SJSA1 (cell line): ENCODE results near the gene DMKN. TPM values are rescaled to one million over a fixed set of nuclear protein-coding genes. Genes with fewer than 3 reads are reported as not detected.

ENCODE experiments used
- DNase-seq, 2 experiments: peaks; one replicate each; pipeline ENCODE4 v3.0.0-alpha.2; 2015 to 2020; ENCODE audit warnings: low spot score in 2 of 2, low read depth in 1 of 2
- H3K27ac ChIP-seq: fragments of 250-450 bp; sonication (Bioruptor Pico); 2 replicates; pipeline ENCODE4 v1.5.1; 2020; ENCODE audit warnings: mild to moderate bottlenecking, moderate library complexity
- H3K27me3 ChIP-seq: fragments of 250-450 bp; sonication (Bioruptor Pico); replicated peaks from 2 replicates; pipeline ENCODE4 v1.5.1; 2020; ENCODE audit warnings: mild to moderate bottlenecking, moderate library complexity
- H3K36me3 ChIP-seq: fragments of 250-450 bp; sonication (Bioruptor Pico); 2 replicates; pipeline ENCODE4 v1.5.1; 2020; ENCODE audit warnings: mild to moderate bottlenecking
- H3K4me1 ChIP-seq: fragments of 250-450 bp; sonication (Bioruptor Pico); replicated peaks from 2 replicates; pipeline ENCODE4 v1.6.1; 2021; ENCODE audit warnings: mild to moderate bottlenecking
- H3K4me3 ChIP-seq: fragments of 250-450 bp; sonication (Bioruptor Pico); 2 replicates; pipeline ENCODE4 v1.5.1; 2020; ENCODE audit warnings: mild to moderate bottlenecking
- H3K9me3 ChIP-seq: fragments of 250-450 bp; sonication (Bioruptor Pico); replicated peaks from 2 replicates; pipeline ENCODE4 v1.5.1; 2020; ENCODE audit warnings: mild to moderate bottlenecking
- total RNA-seq: library from RNA; depleted of rRNA; stranded (reverse); fragments of >200 nt; shearing (Covaris generic); gene quantifications from 2 replicates; pipeline ENCODE4 v1.2.3, GENCODE V29; 2014; rRNA removed

Gene DMKN
- total RNA-seq, 1 experiment from 2014 or later = not detected

GRCh38 chr19:35447606-35448469 is 65.6 kb downstream of the DMKN start, which contains the start of gene FFAR2:
TSS of gene FFAR2 (plus strand) at chr19:35448257. CDS start at chr19:35449715, 1,458 bp downstream.
- no peak within 1 kb of the TSS for H3K4me3 ChIP-seq
- no peaks in the 10 kb centered on the region for H3K9me3 ChIP-seq
- peaks cover 11% of the 10 kb centered on the region for H3K27me3 ChIP-seq
- H3K4me1 ChIP-seq = no peaks in the 10 kb centered on the region
- no peak for DNase-seq
- H3K36me3 ChIP-seq = no peaks in the 10 kb centered on the region
- no peak within 1 kb of the TSS for H3K27ac ChIP-seq

Other genes with a start within 250 kb of the DMKN start
- gene USF2, start 244.7 kb downstream of the DMKN start, total RNA-seq = 42.9 and 60.3 TPM in 2 replicates
- gene HAMP, start 231.1 kb downstream of the DMKN start, total RNA-seq = not detected in 2 replicates
- gene MAG, start 221.5 kb downstream of the DMKN start, total RNA-seq = 0.50 TPM in 1 of 2 replicates, not detected in the other
- 0.03 and 0.21 TPM in 2 replicates for gene CD22, start 184.5 kb downstream of the DMKN start, total RNA-seq
- not detected in 2 replicates for gene FFAR1, start 165.7 kb downstream of the DMKN start, total RNA-seq
- gene FFAR3, start 155.2 kb downstream of the DMKN start, total RNA-seq = not detected in 2 replicates
- not detected in 2 replicates for gene GPR42, start 142.6 kb downstream of the DMKN start, total RNA-seq
- not detected in 2 replicates for gene FFAR2, start 65.4 kb downstream of the DMKN start, total RNA-seq
- gene KRTDAP, start 23.2 kb downstream of the DMKN start, total RNA-seq = not detected in 2 replicates
- not detected in 2 replicates for gene SBSN, start 14.7 kb upstream of the DMKN start, total RNA-seq
- gene GAPDHS, start 19.8 kb upstream of the DMKN start, total RNA-seq = not detected in 2 replicates
- gene TMEM147, start 32.0 kb upstream of the DMKN start, total RNA-seq = 79.8 and 83.5 TPM in 2 replicates
- gene ATP4A, start 50.0 kb upstream of the DMKN start, total RNA-seq = not detected in 2 replicates
- gene PMIS2, start 72.5 kb upstream of the DMKN start, total RNA-seq = not detected in 2 replicates
- 10.2 and 15.2 TPM in 2 replicates for gene HAUS5, start 99.1 kb upstream of the DMKN start, total RNA-seq
- gene RBM42, start 115.4 kb upstream of the DMKN start, total RNA-seq = 106 and 151 TPM in 2 replicates
- gene ETV2, start 128.1 kb upstream of the DMKN start, total RNA-seq = 0.82 and 9.0 TPM in 2 replicates
- 364 and 463 TPM in 2 replicates for gene COX6B1, start 134.7 kb upstream of the DMKN start, total RNA-seq
- not detected in 2 replicates for gene UPK1A, start 152.9 kb upstream of the DMKN start, total RNA-seq
- gene ZBTB32, start 190.9 kb upstream of the DMKN start, total RNA-seq = not detected in 2 replicates
- gene KMT2B, start 204.4 kb upstream of the DMKN start, total RNA-seq = 4.9 and 7.4 TPM in 2 replicates
- gene IGFLR1, start 228.8 kb upstream of the DMKN start, total RNA-seq = 3.7 and 8.5 TPM in 2 replicates
- gene U2AF1L4, start 231.8 kb upstream of the DMKN start, total RNA-seq = 4.8 and 17.6 TPM in 2 replicates
- gene PSENEN, start 232.0 kb upstream of the DMKN start, total RNA-seq = 16.6 and 28.7 TPM in 2 replicates
- gene LIN37, start 234.9 kb upstream of the DMKN start, total RNA-seq = 7.1 and 12.4 TPM in 2 replicates
- not detected in 2 replicates for gene HSPB6, start 243.4 kb upstream of the DMKN start, total RNA-seq
- gene PROSER3, start 244.5 kb upstream of the DMKN start, total RNA-seq = 7.3 and 8.8 TPM in 2 replicates